B cell (primary cell): Measurements from ENCODE around the gene COG8. TPM values are rescaled to one million over a fixed set of nuclear protein-coding genes. Genes with fewer than 3 reads are reported as not detected.
A peak's percentile ranks its signal among the peaks of the same experiment; 100 is the strongest.

Experiments used
- ATAC-seq: fragments of 200-7000 bp; cut with Tn5 transposase; one replicate; pipeline ENCODE4 v1.10.0; 2021; ENCODE audit warnings: low read depth, mild to moderate bottlenecking, moderate number of reproducible peaks, moderate library complexity
- CTCF ChIA-PET: fragments of 350-600 bp; sonication (Branson Sonifier 250); formaldehyde crosslinking; loops from one replicate; lab custom pipeline; 2021; ENCODE audit warnings: antibody characterized with exemption, inconsistent platforms; lab: Charles Lee
- POLR2A ChIA-PET: fragments of 350-600 bp; sonication (Branson Sonifier 250); formaldehyde crosslinking; loops from one replicate; lab custom pipeline; 2021; ENCODE audit warnings: antibody characterized with exemption; lab: Charles Lee
- DNase-seq: peaks from one replicate; pipeline ENCODE4 v3.0.0; 2013
- H2AFZ ChIP-seq: 2 replicates; pipeline ENCODE4 v1.6.1; 2012; ENCODE audit warnings: mild to moderate bottlenecking, low read depth, low read length; ENCODE audit not compliant: insufficient read depth, poor library complexity, severe bottlenecking
- H3K27ac ChIP-seq, 2 donors: 1 replicate in 1 of 2; 2 replicates in 1 of 2; pipeline ENCODE4 v1.5.1; 2012 to 2013; ENCODE audit warnings: low read length in 2 of 2, mild to moderate bottlenecking in 2 of 2, moderate library complexity in 1 of 2
- H3K27me3 ChIP-seq, 4 experiments: fragments of 200-600 bp in 1 of 4; sonication (generic) in 1 of 4; replicated peaks in 1 of 4; 1 replicate in 2 of 4; 2 replicates in 2 of 4; pipeline versions ENCODE4 v1.6.1 to v1.7.0; 2013 to 2016; ENCODE audit warnings: low read length in 3 of 4, mild to moderate bottlenecking in 2 of 4, mixed read lengths in 1 of 4, moderate library complexity in 1 of 4; ENCODE audit not compliant: insufficient read depth in 4 of 4, control insufficient read depth in 3 of 4; ENCODE audit errors: control extremely low read depth in 1 of 4
- H3K36me3 ChIP-seq, 2 experiments: replicated peaks in 1 of 2; 1 replicate in 1 of 2; 2 replicates in 1 of 2; pipeline versions ENCODE4 v1.6.1 to v1.7.1; 2013; ENCODE audit warnings: low read length in 1 of 2; ENCODE audit not compliant: insufficient read depth in 2 of 2, control insufficient read depth in 1 of 2; ENCODE audit errors: control extremely low read depth in 1 of 2, extremely low read depth in 1 of 2
- H3K4me1 ChIP-seq, 2 donors: fragments of 200-600 bp in 1 of 2; sonication (generic) in 1 of 2; 1 replicate in 1 of 2; 2 replicates in 1 of 2; pipeline versions ENCODE4 v1.5.1 to v1.6.1; 2013 to 2017; ENCODE audit warnings: low read length in 2 of 2; ENCODE audit not compliant: control insufficient read depth in 2 of 2, insufficient read depth in 2 of 2
- H3K4me2 ChIP-seq: replicated peaks from 2 replicates; pipeline ENCODE3; 2012; ENCODE audit warnings: mild to moderate bottlenecking, low read depth, low read length; ENCODE audit not compliant: poor library complexity, severe bottlenecking
- H3K4me3 ChIP-seq, 5 experiments: fragments of 200-600 bp in 1 of 5; sonication (generic) in 1 of 5; 1 replicate in 3 of 5; 2 replicates in 2 of 5; pipeline versions ENCODE4 v1.5.1 to v1.7.0; 2011 to 2016; ENCODE audit warnings: low read length in 4 of 5, mild to moderate bottlenecking in 4 of 5, low read depth in 2 of 5, control low read depth in 1 of 5, moderate library complexity in 1 of 5; ENCODE audit not compliant: insufficient read depth in 1 of 5; ENCODE audit errors: control extremely low read depth in 1 of 5, extremely low read depth in 1 of 5
- H3K79me2 ChIP-seq: fragments of 200-600 bp; sonication (generic); one replicate; pipeline ENCODE4 v1.6.0; 2016; ENCODE audit warnings: low read length; ENCODE audit not compliant: control insufficient read depth, insufficient read depth
- H3K9ac ChIP-seq: fragments of 200-600 bp; sonication (generic); 2 replicates; pipeline ENCODE4 v1.6.1; 2017; ENCODE audit warnings: mild to moderate bottlenecking, low read length, moderate library complexity
- H3K9me3 ChIP-seq, 3 donors: one replicate each; pipeline versions ENCODE4 v1.6.1 to v1.7.1; 2013; ENCODE audit warnings: low read length in 2 of 3; ENCODE audit not compliant: control insufficient read depth in 2 of 3, insufficient read depth in 1 of 3; ENCODE audit errors: control extremely low read depth in 1 of 3
- H4K20me1 ChIP-seq: 2 replicates; pipeline ENCODE4 v1.6.0; 2012; ENCODE audit warnings: mild to moderate bottlenecking, low read length; ENCODE audit not compliant: insufficient read depth, control insufficient read depth, poor library complexity, severe bottlenecking
- H3K27ac Mint-ChIP-seq: one replicate; pipeline ENCODE4 v1.8.0; 2021; ENCODE audit warnings: mixed read lengths
- H3K27me3 Mint-ChIP-seq: one replicate; pipeline ENCODE4 v1.8.0; 2021; ENCODE audit warnings: mixed read lengths
- H3K4me1 Mint-ChIP-seq: one replicate; pipeline ENCODE4 v1.8.0; 2021; ENCODE audit warnings: mixed read lengths
- H3K4me3 Mint-ChIP-seq: one replicate; pipeline ENCODE4 v1.8.0; 2021; ENCODE audit warnings: mixed read lengths
- H3K9me3 Mint-ChIP-seq: one replicate; pipeline ENCODE4 v1.8.0; 2022; ENCODE audit warnings: mixed read lengths; ENCODE audit not compliant: insufficient read depth
- EZH2 ChIP-seq: IDR thresholded peaks from 2 replicates; pipeline ENCODE4 v1.6.1; 2012; ENCODE audit warnings: borderline replicate concordance, low read depth, mild to moderate bottlenecking, moderate library complexity, low read length; ENCODE audit not compliant: insufficient read depth, poor library complexity, severe bottlenecking
- WGBS: methylation state at CpG from one replicate; pipeline ENCODE4 v1.1.5; 2013; ENCODE audit warnings: missing lambda C conversion rate; ENCODE audit not compliant: insufficient coverage; 5-methylcytosine and 5-hydroxymethylcytosine counted together
- intact Hi-C: fragments of 100-400 bp; cut with micrococcal nuclease; formaldehyde crosslinking; loops from one replicate; pipeline ENCODE4 v1.10.0; 2022
- polyA plus RNA-seq: library from polyadenylated mRNA; depleted of rRNA; stranded (reverse); fragments of >200 nt; gene quantifications from 2 replicates; pipeline ENCODE4 v1.2.3, GENCODE V29; 2012
- total RNA-seq, 2 donors: library from RNA; stranded (reverse); fragments of 120-200 nt in 1 of 2; gene quantifications; 1 replicate in 1 of 2; 2 replicates in 1 of 2; pipeline versions ENCODE4 v1.2.3 to v1.2.4, GENCODE V29; 2013 to 2022
- TF ChIP-seq, protein P1 (sequence below): fragments of 200-600 bp; IDR thresholded peaks from one replicate; pipeline ENCODE4 v1.8.0; 2022; ENCODE audit warnings: antibody characterized with exemption, mild to moderate bottlenecking

COG8 gene
- total and polyA plus RNA-seq, 2 donors (not counting 1 experiment from before 2014, with no cell fraction given): 34.4 to 61.6 TPM

- CTCF ChIA-PET: interaction anchor here (0.7 to 1.7 kb wide), 7 partner anchors 9 to 810 kb away, joined by 3 to 7 read pairs (median 4); partner anchors contain the start of genes COG8, NIP7, SNTB2 and VPS4A
- peak within 1 kb of the TSS; percentile 80 for H3K27ac Mint-ChIP-seq
Observed at GRCh38 chr16:69330286-69331109, 8.9 kb downstream of the COG8 start, which contains the start of gene PDF. TSS of gene PDF (minus strand) at chr16:69330588. CDS start at chr16:69330570, 18 bp downstream.

More at GRCh38 chr16:69330286-69331109, 8.9 kb downstream of the COG8 start, which contains the start of gene PDF:
- H3K4me3 ChIP-seq: peak within 1 kb of the TSS; percentile 38 to 88 (median 70)
- H3K27ac ChIP-seq: peak within 1 kb of the TSS; percentile 41 to 88
- peaks cover 24% of the 10 kb centered on the region for H4K20me1 ChIP-seq
- peak within 1 kb of the TSS; percentile 98 for H2AFZ ChIP-seq
- H3K79me2 ChIP-seq: peaks cover 75% of the 10 kb centered on the region
- Mint-ChIP-seq H3K27me3 (no peaks in the 10 kb centered on the region), H3K4me1 (peaks cover 44% of the 10 kb centered on the region), H3K4me3 (peak within 1 kb of the TSS; percentile 86), H3K9me3 (no peaks in the 10 kb centered on the region)
- DNase-seq (peak; percentile 86), ATAC-seq (peak; percentile 97)
- H3K9ac ChIP-seq: peak within 1 kb of the TSS; percentile 78
- peak within 1 kb of the TSS; percentile 83 for H3K4me2 ChIP-seq
- no peak for TF ChIP-seq EZH2
- TF ChIP-seq, protein P1, sequence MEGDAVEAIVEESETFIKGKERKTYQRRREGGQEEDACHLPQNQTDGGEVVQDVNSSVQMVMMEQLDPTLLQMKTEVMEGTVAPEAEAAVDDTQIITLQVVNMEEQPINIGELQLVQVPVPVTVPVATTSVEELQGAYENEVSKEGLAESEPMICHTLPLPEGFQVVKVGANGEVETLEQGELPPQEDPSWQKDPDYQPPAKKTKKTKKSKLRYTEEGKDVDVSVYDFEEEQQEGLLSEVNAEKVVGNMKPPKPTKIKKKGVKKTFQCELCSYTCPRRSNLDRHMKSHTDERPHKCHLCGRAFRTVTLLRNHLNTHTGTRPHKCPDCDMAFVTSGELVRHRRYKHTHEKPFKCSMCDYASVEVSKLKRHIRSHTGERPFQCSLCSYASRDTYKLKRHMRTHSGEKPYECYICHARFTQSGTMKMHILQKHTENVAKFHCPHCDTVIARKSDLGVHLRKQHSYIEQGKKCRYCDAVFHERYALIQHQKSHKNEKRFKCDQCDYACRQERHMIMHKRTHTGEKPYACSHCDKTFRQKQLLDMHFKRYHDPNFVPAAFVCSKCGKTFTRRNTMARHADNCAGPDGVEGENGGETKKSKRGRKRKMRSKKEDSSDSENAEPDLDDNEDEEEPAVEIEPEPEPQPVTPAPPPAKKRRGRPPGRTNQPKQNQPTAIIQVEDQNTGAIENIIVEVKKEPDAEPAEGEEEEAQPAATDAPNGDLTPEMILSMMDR: no peak
- intact Hi-C loops: loop anchor here (1.0 to 2.0 kb wide), 5 partner anchors 9 to 234 kb away; partner anchors contain the start of genes COG8, CYB5B, NFAT5 and NIP7
- H3K27me3 ChIP-seq: no peaks in the 10 kb centered on the region
- POLR2A ChIA-PET: interaction anchor here (0.7 to 2.5 kb wide), 2 partner anchors 9 to 1045 kb away, joined by 7 to 11 read pairs; partner anchors contain the start of genes COG8 and NIP7
- peaks cover 1 to 53% of the 10 kb centered on the region in 2 experiments for H3K36me3 ChIP-seq
- H3K4me1 ChIP-seq: peaks cover 15 to 32% of the 10 kb centered on the region in 2 donors
- no peaks in the 10 kb centered on the region for H3K9me3 ChIP-seq
- 1% methylated on average over 90 of the region's 93 CpGs for WGBS
